Activated CD4-positive, alpha-beta T cell treated with anti-CD3 and anti-CD28 coated beads, Interleukin-2, amount 10 ng/mL, durations not matched to agents 24 days and 14 days (primary cell): ENCODE measurements around the gene SEC61A2. TPM values are rescaled to one million over a fixed set of nuclear protein-coding genes. Genes with fewer than 3 reads are reported as not detected.
"Not testable (repeated sequence)": the region's sequence is repeated elsewhere in the genome, so short reads cannot be mapped to it uniquely, and the experiment has no call there.

Source experiments
- DNase-seq: peaks from one replicate; pipeline ENCODE4 v3.0.0; 2022
- H3K27ac Mint-ChIP-seq: one replicate; pipeline ENCODE4 v1.8.0; 2022; ENCODE audit warnings: mild to moderate bottlenecking, mixed read lengths
- H3K27me3 Mint-ChIP-seq: one replicate; pipeline ENCODE4 v1.8.0; 2022; ENCODE audit warnings: mixed read lengths
- H3K36me3 Mint-ChIP-seq: one replicate; pipeline ENCODE4 v1.8.0; 2022; ENCODE audit warnings: low read depth, mild to moderate bottlenecking, mixed read lengths
- H3K4me1 Mint-ChIP-seq: one replicate; pipeline ENCODE4 v1.8.0; 2021; ENCODE audit warnings: mixed read lengths
- H3K4me3 Mint-ChIP-seq: one replicate; pipeline ENCODE4 v1.8.0; 2022; ENCODE audit warnings: mild to moderate bottlenecking, moderate library complexity, mixed read lengths
- H3K9me3 Mint-ChIP-seq: one replicate; pipeline ENCODE4 v1.8.0; 2021; ENCODE audit warnings: mixed read lengths
- intact Hi-C: fragments of 100-400 bp; cut with micrococcal nuclease; formaldehyde crosslinking; loops from one replicate; pipeline ENCODE4 v1.15.1; 2023
- total RNA-seq: library from RNA; stranded (reverse); gene quantifications from 2 replicates; pipeline ENCODE4 v1.2.3, GENCODE V29; 2022

SEC61A2 gene
- total RNA-seq: 13.3 and 21.2 TPM in 2 replicates

DNA sequence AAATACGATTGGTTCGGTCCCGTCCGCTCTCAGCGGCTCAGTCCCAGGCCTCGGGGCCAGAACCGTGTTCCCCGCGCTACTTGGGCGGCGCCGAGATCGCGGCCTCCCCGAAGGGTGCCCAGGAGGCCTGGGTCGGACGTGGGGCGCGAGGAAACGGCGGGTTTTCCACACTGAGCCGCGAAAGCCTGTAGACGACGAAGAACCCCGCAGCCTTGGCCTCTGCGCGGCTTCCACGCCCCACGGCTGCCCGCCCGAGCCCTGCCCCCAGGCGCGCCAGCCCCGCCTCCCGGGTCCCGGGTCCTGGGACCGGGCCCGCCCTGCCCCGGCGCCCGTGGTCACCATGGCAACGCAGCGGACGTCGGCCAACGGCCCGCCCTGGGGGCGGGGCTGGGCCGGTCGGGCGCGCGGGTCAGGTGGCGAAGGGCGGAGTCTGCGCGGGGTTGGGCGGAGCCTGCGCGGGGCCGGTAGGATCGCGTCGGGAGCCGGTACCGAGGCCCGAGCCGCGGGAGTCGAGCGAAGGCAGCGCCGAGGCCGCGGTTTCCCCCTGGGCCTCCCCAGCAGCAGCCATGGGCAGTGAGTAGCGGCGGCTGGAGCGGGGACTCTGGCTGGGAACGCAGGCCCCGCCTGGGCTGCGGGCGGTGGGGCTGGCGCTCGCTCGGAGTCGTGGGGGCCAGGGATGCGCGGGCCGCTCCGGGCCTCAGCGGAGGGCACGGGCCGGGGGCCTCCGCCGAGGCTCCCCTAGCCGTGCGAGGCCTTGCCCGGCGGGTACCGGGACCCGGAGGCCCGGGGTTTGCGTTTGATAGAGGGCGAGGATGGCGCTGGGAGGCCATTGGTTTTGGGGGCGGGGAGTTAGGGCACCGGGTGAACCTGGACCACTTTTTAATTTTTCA, at the start of gene SEC61A2:
Gene SEC61A2 (plus strand): TSS at position 456 of the 890 bp plus-strand sequence. CDS start 111 bp downstream, at position 567.
- Mint-ChIP-seq H3K4me3 (peak within 1 kb of the TSS; percentile 85), H3K27ac (peak within 1 kb of the TSS; percentile 90), H3K27me3 (no peaks in the 10 kb centered on the region), H3K9me3 (no peaks in the 10 kb centered on the region), H3K36me3 (peaks cover 20% of the 10 kb centered on the region), H3K4me1 (peaks cover 30% of the 10 kb centered on the region)
- intact Hi-C loops: loop anchor here (1.0 to 2.0 kb wide), 4 partner anchors 17 to 86 kb away; partner anchors contain the start of genes DHTKD1 and NUDT5
- peak; percentile 100 for DNase-seq

DNA sequence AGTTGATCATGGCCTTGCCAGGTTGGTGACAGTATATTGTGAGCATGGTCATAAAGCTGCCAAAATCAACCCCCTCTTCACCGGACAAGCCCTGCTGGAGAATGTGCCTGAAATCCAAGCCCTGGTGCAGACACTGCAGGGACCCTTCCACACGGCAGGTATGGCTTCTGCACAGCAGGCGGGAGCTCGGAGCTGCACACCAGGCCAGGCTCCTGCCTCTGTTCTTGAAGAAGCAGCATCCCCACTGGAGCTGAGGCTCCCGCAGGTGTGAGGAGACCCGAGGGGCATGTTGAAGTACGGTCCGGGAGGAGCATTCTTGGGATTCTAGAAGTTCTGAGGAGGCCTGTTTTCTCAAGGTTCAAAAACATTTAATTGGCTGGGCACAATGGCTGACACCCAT, 48.0 kb upstream of the SEC61A2 start:
- peaks cover 29% of the 10 kb centered on the region for H3K36me3 Mint-ChIP-seq
- H3K9me3 Mint-ChIP-seq: no peaks in the 10 kb centered on the region
- no peak overlapping the region for H3K27ac Mint-ChIP-seq
- DNase-seq: no peak
- no peaks in the 10 kb centered on the region for H3K27me3 Mint-ChIP-seq
- intact Hi-C loops: no loop called here
- no peak overlapping the region for H3K4me3 Mint-ChIP-seq
- H3K4me1 Mint-ChIP-seq: peaks cover 4% of the 10 kb centered on the region

DNA sequence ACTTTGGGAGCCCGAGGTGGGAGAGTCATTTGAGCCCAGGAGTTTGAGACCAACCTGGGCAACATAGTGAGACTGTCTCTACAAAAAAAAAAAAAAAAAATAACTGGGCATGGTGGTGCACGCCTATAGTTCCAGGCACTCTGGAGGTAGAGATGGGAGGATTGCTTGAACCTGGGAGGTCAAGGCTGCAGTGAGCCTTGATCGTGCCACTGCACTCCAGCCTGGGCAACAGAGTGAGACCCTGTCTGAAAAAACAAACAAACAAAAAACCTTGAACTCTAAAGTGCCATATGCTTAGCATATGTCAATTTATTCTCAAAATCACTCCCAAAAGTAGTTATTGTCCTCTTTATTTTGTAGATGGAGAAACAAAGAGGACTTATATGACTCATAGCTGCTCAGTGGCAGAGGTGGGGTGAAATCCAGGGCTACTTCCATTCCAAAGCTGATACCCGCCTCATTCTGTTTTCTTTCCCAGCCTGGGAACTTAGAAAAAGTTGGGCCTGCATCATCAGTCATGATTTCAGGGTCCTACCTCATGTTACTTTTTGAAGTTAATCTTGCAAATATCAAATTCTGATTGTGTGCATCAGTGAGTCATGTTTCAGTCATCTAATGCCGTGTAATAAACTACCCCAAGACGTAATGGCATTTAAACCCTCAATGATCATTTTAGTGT, 47.5 kb upstream of the SEC61A2 start:
- Mint-ChIP-seq H3K27me3 (no peaks in the 10 kb centered on the region), H3K4me3 (no peak overlapping the region), H3K4me1 (peaks cover 4% of the 10 kb centered on the region), H3K27ac (no peak overlapping the region), H3K9me3 (no peaks in the 10 kb centered on the region), H3K36me3 (peaks cover 32% of the 10 kb centered on the region)
- intact Hi-C loops: no loop called here
- DNase-seq: no peak

DNA sequence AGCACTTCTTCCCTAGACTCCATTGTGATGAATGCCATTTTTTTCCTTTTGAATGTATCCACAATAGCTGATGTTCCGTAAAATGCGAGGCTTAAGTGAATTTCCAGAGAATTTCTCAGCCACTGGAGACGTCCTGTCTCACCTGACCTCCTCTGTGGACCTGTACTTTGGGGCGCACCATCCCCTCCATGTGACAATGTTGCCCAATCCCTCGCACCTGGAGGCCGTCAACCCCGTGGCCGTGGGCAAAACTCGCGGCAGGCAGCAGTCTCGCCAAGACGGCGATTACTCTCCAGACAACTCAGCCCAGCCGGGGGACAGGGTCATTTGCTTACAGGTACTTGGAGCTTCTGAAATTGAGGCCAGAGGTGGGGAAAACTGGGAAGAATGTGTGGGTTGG, 40.6 kb upstream of the SEC61A2 start:
- DNase-seq: no peak
- Mint-ChIP-seq H3K36me3 (peaks cover 56% of the 10 kb centered on the region), H3K9me3 (no peaks in the 10 kb centered on the region), H3K4me1 (peaks cover 2% of the 10 kb centered on the region), H3K27ac (no peak overlapping the region), H3K27me3 (no peaks in the 10 kb centered on the region), H3K4me3 (no peak overlapping the region)
- intact Hi-C loops: no loop called here

DNA sequence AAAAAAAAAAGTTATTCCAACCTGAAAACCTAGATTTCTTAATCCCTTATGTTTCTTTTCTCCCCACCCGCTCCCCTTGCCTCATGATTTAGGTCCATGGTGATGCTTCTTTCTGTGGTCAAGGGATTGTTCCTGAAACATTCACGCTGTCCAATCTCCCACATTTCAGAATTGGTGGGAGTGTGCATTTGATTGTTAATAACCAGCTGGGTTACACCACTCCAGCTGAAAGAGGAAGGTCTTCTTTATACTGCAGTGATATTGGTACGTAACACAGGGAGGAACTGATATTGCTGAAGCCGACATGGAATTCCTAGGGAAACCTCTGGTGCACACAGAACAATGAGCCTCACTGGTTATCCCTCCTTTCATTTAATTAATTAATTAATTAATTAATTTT, 38.1 kb upstream of the SEC61A2 start:
- Mint-ChIP-seq H3K4me1 (no peaks in the 10 kb centered on the region), H3K36me3 (peaks cover 57% of the 10 kb centered on the region), H3K27me3 (no peaks in the 10 kb centered on the region), H3K4me3 (no peak overlapping the region), H3K27ac (no peak overlapping the region), H3K9me3 (no peaks in the 10 kb centered on the region)
- no peak for DNase-seq
- intact Hi-C loops: no loop called here

DNA sequence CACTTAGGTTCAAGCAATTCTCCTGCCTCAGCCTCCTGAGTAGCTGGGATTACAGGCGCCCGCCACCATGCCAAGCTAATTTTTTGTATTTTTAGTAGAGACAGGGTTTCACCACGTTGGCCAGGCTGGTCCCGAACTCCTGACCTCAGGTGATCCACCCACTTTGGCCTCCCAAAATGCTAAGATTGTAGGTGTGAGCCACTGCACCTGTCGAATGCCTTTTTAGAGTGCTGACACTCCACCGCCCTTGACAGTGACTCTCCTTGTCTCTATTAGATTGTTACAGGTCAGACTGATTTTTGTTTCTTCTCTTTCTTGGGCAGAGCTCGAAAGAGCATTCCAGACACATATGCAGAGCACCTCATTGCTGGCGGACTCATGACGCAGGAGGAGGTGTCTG, 32.1 kb upstream of the SEC61A2 start:
- intact Hi-C loops, DNase-seq: not testable (repeated sequence)

DNA sequence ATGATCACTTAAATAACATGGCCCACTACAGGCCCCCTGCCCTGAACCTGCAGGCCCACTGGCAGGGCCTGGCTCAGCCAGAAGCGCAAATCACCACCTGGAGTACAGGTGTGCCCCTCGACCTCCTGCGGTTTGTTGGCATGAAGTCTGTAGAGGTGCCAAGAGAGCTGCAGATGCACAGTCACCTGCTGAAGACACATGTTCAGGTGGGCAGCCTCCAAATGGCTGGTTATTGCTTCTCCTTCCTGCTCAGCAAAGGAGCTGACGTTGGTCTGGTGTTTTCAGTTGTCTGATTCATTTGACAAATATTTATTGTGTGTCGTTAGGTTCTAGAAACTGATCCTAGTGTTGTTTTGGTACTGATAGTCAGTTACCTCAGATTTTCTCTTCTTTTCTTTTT, 31.7 kb upstream of the SEC61A2 start:
- intact Hi-C loops: no loop called here
- no peaks in the 10 kb centered on the region for H3K4me1 Mint-ChIP-seq
- no peaks in the 10 kb centered on the region for H3K9me3 Mint-ChIP-seq
- H3K27me3 Mint-ChIP-seq: no peaks in the 10 kb centered on the region
- no peak overlapping the region for H3K4me3 Mint-ChIP-seq
- peaks cover 54% of the 10 kb centered on the region for H3K36me3 Mint-ChIP-seq
- no peak overlapping the region for H3K27ac Mint-ChIP-seq
- DNase-seq: no peak

More for the DNA sequence above, 32.1 kb upstream of the SEC61A2 start:
- not testable (repeated sequence) for H3K27ac Mint-ChIP-seq, H3K27me3 Mint-ChIP-seq, H3K9me3 Mint-ChIP-seq, H3K4me3 Mint-ChIP-seq, H3K4me1 Mint-ChIP-seq
- H3K36me3 Mint-ChIP-seq: peaks cover 55% of the 10 kb centered on the region

DNA sequence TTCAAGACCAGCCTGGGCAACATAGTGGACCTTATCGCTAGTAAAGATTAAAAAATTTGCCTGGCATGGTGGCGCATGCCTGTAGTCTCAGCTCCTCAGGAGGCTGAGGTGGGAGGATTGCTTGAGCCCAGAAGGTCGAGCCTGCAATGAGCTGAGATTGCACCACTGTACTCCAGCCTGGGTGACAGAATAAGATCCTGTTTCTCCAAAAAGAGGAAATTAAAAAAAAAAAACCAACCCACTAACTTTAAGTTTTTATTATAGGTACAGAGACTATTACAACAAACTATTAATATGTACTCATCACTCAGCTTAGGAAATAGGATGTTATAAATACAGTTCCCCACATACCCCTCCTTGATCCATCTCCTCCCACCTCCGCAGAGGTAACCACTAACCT, 30.5 kb upstream of the SEC61A2 start:
- intact Hi-C loops: no loop called here
- Mint-ChIP-seq H3K4me1 (no peaks in the 10 kb centered on the region), H3K27ac (no peak overlapping the region), H3K27me3 (no peaks in the 10 kb centered on the region), H3K9me3 (no peaks in the 10 kb centered on the region), H3K4me3 (no peak overlapping the region), H3K36me3 (peaks cover 50% of the 10 kb centered on the region)
- DNase-seq: no peak

DNA sequence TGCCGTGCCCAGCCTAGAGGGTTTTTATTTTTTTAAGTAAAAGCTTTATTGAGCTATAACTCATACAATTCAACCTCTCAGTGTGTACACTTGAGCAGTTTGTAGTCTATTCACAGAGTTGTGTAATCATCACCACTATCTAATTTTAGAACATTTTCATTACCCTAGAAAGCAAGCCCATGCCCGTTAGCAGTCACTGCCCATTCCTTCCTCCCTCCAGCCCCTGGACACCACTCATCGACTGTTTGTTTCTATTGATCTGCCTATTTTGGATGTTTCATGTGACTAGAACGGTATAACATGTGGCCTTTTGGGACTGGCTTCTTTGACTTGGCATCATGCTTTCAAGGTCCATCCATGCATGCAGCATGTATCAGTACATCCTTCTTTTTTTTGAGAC, 25.7 kb upstream of the SEC61A2 start:
- Mint-ChIP-seq H3K9me3 (no peaks in the 10 kb centered on the region), H3K27me3 (no peaks in the 10 kb centered on the region), H3K36me3 (peaks cover 58% of the 10 kb centered on the region)

DNA sequence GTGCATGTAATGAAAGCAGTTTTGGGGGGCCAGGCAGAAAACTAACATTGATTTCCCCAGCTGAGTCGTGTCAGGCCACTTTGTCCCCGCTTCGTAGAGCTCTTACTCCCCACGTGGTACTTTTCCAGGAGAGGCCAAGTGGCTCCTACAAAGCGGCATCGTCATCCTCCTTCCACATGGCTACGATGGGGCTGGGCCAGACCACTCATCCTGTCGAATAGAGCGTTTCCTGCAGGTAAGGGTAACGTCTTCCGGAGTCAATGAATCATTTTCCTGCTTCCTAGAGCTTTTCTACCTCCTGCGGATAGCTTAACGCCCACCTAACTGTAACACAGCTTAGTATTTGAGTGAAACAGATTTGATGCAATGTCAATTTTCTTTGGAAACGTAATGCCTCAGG, 21.7 kb upstream of the SEC61A2 start:
- Mint-ChIP-seq H3K9me3 (no peaks in the 10 kb centered on the region), H3K4me3 (no peak overlapping the region), H3K27me3 (no peaks in the 10 kb centered on the region), H3K4me1 (peaks cover 18% of the 10 kb centered on the region), H3K27ac (no peak overlapping the region), H3K36me3 (peaks cover 50% of the 10 kb centered on the region)
- no peak for DNase-seq
- intact Hi-C loops: no loop called here

More for the DNA sequence above, 25.7 kb upstream of the SEC61A2 start:
- no peak for DNase-seq
- H3K4me3 Mint-ChIP-seq: no peak overlapping the region
- H3K4me1 Mint-ChIP-seq: no peaks in the 10 kb centered on the region
- intact Hi-C loops: no loop called here
- H3K27ac Mint-ChIP-seq: no peak overlapping the region

DNA sequence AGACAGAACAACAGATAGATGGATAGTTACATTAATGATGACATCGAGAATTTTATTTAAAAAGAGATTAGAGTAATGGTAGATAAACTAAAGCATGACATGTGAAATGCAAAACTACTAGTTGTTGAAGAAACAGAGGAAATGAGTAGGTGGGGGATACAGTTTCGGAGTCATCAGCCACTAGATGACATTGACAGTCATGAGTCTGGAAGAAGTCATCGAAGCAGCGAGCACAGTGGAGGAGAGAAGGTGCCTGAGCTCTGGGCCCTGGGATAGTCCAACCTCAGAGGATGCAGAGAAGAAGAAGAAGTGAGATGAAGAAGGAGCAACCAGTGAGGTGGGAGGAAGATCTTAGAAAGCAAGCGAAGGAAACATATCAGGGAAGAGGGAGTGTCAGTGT, 20.2 kb upstream of the SEC61A2 start:
- no peak for DNase-seq
- Mint-ChIP-seq H3K36me3 (peaks cover 42% of the 10 kb centered on the region), H3K4me1 (peaks cover 23% of the 10 kb centered on the region), H3K9me3 (no peaks in the 10 kb centered on the region), H3K4me3 (no peak overlapping the region), H3K27ac (peak overlapping the region; percentile 22), H3K27me3 (no peaks in the 10 kb centered on the region)
- intact Hi-C loops: no loop called here

DNA sequence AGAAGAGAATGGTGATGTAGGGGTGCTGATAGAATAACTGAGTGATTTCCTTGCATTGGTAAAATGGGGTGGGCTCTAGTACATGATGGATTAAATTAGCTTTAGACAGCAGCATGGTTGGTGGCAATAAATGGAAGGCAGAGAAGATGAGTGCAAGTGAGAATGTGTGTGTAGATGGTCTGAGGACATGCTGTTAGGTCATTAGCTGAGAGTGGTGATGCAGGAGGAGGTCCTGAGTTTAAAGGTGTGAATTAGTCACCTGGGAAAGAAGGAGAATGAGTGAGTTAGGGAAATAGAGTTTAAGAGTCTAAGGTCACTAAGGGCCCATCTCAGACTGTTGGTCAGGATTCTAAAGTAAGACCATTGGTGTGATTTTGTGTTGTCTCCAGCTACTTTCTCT, 17.9 kb upstream of the SEC61A2 start:
- peak overlapping the region; percentile 38 for H3K27ac Mint-ChIP-seq
- no peak for DNase-seq
- peaks cover 39% of the 10 kb centered on the region for H3K36me3 Mint-ChIP-seq
- H3K27me3 Mint-ChIP-seq: no peaks in the 10 kb centered on the region
- H3K4me3 Mint-ChIP-seq: no peak overlapping the region
- H3K9me3 Mint-ChIP-seq: no peaks in the 10 kb centered on the region
- H3K4me1 Mint-ChIP-seq: peaks cover 25% of the 10 kb centered on the region
- intact Hi-C loops: no loop called here

DNA sequence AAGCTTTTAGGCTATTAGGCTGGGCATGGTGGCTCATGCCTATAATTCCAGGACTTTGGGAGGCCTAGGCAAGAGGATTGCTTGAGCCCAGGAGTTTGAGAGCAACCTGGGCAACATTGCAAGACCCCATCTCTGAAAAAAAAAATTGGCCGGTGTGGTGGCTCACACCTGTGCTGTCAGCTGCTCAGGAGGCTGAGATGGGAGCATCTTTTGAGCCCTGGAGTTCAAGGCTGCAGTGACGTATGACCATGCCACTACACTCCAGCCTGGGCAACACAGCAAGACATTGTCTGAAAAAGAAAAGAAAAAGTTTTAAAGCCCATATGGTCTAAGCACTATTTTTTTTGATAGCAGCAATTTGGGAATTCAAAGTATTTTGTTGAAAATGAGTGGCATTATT, 15.8 kb upstream of the SEC61A2 start:
- no peak for DNase-seq
- peak overlapping the region; percentile 63 for H3K4me3 Mint-ChIP-seq
- no peaks in the 10 kb centered on the region for H3K27me3 Mint-ChIP-seq
- no peak overlapping the region for H3K27ac Mint-ChIP-seq
- H3K4me1 Mint-ChIP-seq: peaks cover 25% of the 10 kb centered on the region
- H3K9me3 Mint-ChIP-seq: no peaks in the 10 kb centered on the region
- intact Hi-C loops: loop anchor here (1.0 to 2.0 kb wide), 3 partner anchors 9 to 45 kb away; partner anchors contain the start of genes DHTKD1 and SEC61A2
- H3K36me3 Mint-ChIP-seq: peaks cover 44% of the 10 kb centered on the region

DNA sequence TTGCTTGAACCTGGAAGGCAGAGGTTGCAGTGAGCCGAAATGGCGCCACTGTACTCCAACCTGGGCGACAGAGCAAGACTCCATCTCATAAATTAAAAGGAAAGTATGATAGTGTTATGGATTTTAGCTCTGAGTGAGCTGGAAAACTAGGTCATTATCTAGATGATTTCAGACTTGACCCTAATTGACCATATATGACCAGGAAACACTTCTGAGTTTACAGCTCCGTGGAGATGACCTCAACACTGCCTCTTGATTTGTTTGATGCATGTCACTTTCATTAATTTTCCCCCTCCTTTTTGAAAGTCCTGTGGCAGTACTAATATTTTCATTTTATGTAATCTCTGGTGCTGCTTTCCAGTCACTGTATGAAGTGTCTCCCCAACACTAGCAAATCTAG, 7.8 kb upstream of the SEC61A2 start:
- intact Hi-C loops: loop anchor here (1.0 to 5.0 kb wide), 7 partner anchors 8 to 591 kb away; partner anchors contain the start of genes DHTKD1 and NUDT5
- H3K9me3 Mint-ChIP-seq: no peaks in the 10 kb centered on the region
- peaks cover 56% of the 10 kb centered on the region for H3K36me3 Mint-ChIP-seq
- H3K27ac Mint-ChIP-seq: peak overlapping the region; percentile 97
- no peak for DNase-seq
- H3K4me1 Mint-ChIP-seq: peaks cover 27% of the 10 kb centered on the region
- peak overlapping the region; percentile 79 for H3K4me3 Mint-ChIP-seq
- no peaks in the 10 kb centered on the region for H3K27me3 Mint-ChIP-seq
